K562 (cell line): ENCODE data around the gene B3GALT6. TPM values are rescaled to one million over a fixed set of nuclear protein-coding genes. Genes with fewer than 3 reads are reported as not detected.

ENCODE experiments used
- CBX8 ChIP-seq: fragments of 200-600 bp; sonication (generic); IDR thresholded peaks from 2 replicates; pipeline ENCODE4 v1.6.1; 2012; ENCODE audit warnings: borderline replicate concordance, mixed run types, low read depth, mild to moderate bottlenecking, moderate library complexity, mixed read lengths, low read length, control low read depth, inconsistent platforms; ENCODE audit not compliant: poor library complexity, severe bottlenecking; ENCODE audit errors: extremely low read depth
- DACH1 ChIP-seq: fragments of 450-650 bp; IDR thresholded peaks from 2 replicates; pipeline ENCODE4 v1.6.1; 2018; ENCODE audit not compliant: partially characterized antibody
- IRF9 ChIP-seq: fragments of 450-650 bp; IDR thresholded peaks from 2 replicates; pipeline ENCODE4 v1.6.1; 2016; ENCODE audit warnings: missing biosample characterization, missing genetic modification characterization
- KDM1A ChIP-seq, 2 experiments: fragments of 450-650 bp; IDR thresholded peaks; 2 replicates each; pipeline ENCODE4 v1.6.1; 2016; ENCODE audit warnings: mild to moderate bottlenecking in 2 of 2
- KHSRP ChIP-seq: fragments of 450-650 bp; IDR thresholded peaks from 2 replicates; pipeline ENCODE4 v1.6.1; 2017
- KLF13 ChIP-seq: fragments of 450-650 bp; IDR thresholded peaks from 2 replicates; pipeline ENCODE4 v1.6.1; 2016; ENCODE audit warnings: missing genetic modification characterization, low read depth, mild to moderate bottlenecking, missing compliant biosample characterization, moderate library complexity, borderline replicate concordance
- MTF1 ChIP-seq: fragments of 250-450 bp; sonication (Bioruptor Pico); IDR thresholded peaks from 2 replicates; pipeline ENCODE4 v1.9.0; 2021; ENCODE audit warnings: moderate library complexity, mild to moderate bottlenecking, inconsistent platforms, borderline replicate concordance
- NUFIP1 ChIP-seq: fragments of 450-650 bp; IDR thresholded peaks from 2 replicates; pipeline ENCODE4 v1.6.1; 2018; ENCODE audit not compliant: partially characterized antibody
- PBX2 ChIP-seq, 2 experiments: IDR thresholded peaks in 1 of 2; conservative IDR thresholded peaks in 1 of 2; 2 replicates each; pipeline ENCODE4 v1.6.1; 2016; ENCODE audit warnings: low read depth in 2 of 2, mild to moderate bottlenecking in 1 of 2, missing compliant biosample characterization in 1 of 2, missing genetic modification characterization in 1 of 2, moderate library complexity in 1 of 2
- PRMT5 ChIP-seq: sonication (generic); formaldehyde crosslinking; IDR thresholded peaks from 2 replicates; pipeline ENCODE4 v1.5.0; 2020; ENCODE audit warnings: missing genetic modification reagents
- SIN3B ChIP-seq: fragments of 450-650 bp; IDR thresholded peaks from 2 replicates; pipeline ENCODE4 v1.6.1; 2017; ENCODE audit warnings: low read depth, mild to moderate bottlenecking, moderate library complexity
- TARDBP ChIP-seq: fragments of 450-650 bp; IDR thresholded peaks from 2 replicates; pipeline ENCODE4 v1.6.1; 2016
- THRA ChIP-seq: fragments of 450-650 bp; IDR thresholded peaks from 2 replicates; pipeline ENCODE4 v1.6.1; 2017; ENCODE audit warnings: mild to moderate bottlenecking, moderate library complexity
- ZNF146 ChIP-seq: IDR thresholded peaks from one replicate; pipeline ENCODE4 v1.6.1; 2018; ENCODE audit warnings: missing compliant biosample characterization; ENCODE audit not compliant: unreplicated experiment
- ZNF217 ChIP-seq: sonication (generic); formaldehyde crosslinking; IDR thresholded peaks from 2 replicates; pipeline ENCODE4 v1.8.0; 2022; ENCODE audit warnings: mild to moderate bottlenecking, missing genetic modification reagents
- polyA plus RNA-seq, 8 experiments: library from polyadenylated mRNA; depleted of rRNA in 4 of 8; stranded (reverse) in 5 of 8; unstranded in 3 of 8; fragments of >200 nt; fragmentation: Nextera tagmentation in 2 of 8; fragmentation: Illumina TruSeq in 1 of 8; extraction: Ambion mirVana in 2 of 8; extraction: Trizol in 1 of 8; gene quantifications; 2 replicates each; pipeline versions ENCODE4 v1.2.1 to v1.2.3, GENCODE V29; 2011 to 2014; ENCODE audit warnings: inconsistent platforms in 1 of 8, missing spikeins in 1 of 8
- total RNA-seq, 7 experiments: library from RNA; depleted of rRNA in 6 of 7; stranded (reverse); fragments of >200 nt in 6 of 7; fragmentation: Illumina TruSeq in 2 of 7; extraction: Trizol in 2 of 7; gene quantifications; 2 replicates each; pipeline versions ENCODE4 v1.2.1 to v1.2.3, GENCODE V29; 2011 to 2021; ENCODE audit warnings: low replicate concordance in 1 of 7
- TF ChIP-seq, protein P1 (sequence below): fragments of 250-450 bp; sonication (Bioruptor Pico); IDR thresholded peaks from 2 replicates; pipeline ENCODE4 v1.4.0; 2020; ENCODE audit warnings: mild to moderate bottlenecking, moderate library complexity
- TF ChIP-seq, protein P2 (sequence below): sonication (generic); formaldehyde crosslinking; IDR thresholded peaks from 2 replicates; pipeline ENCODE4 v1.8.1; 2023; ENCODE audit warnings: mild to moderate bottlenecking, missing genetic modification reagents, moderate library complexity

B3GALT6 gene
- total and polyA plus RNA-seq, 9 of the 15 experiments (the other 6 are each of a cell fraction or from before 2014, with no cell fraction given) = 0.68 to 29.8 (median 9.9) TPM

GRCh38 chr1:1231400-1232207, 433 bp upstream of the B3GALT6 start, which contains the start of gene SDF4 (continued):
- TF ChIP-seq PBX2 (CRISPR knock-in tag; IDR thresholded peaks at IDR 0.05; ENCODE audit: low read depth) (no peak), PBX2 (tag; conservative IDR thresholded peaks at IDR 0.05; ENCODE audit: low read depth) (no peak), DACH1 (no peak), NUFIP1 (no peak), PRMT5 (CRISPR knock-in tag) (no peak), ZNF146 (CRISPR knock-in tag) (no peak), IRF9 (no peak), THRA (no peak), ZNF217 (no peak), SIN3B (peak; percentile 90), MTF1 (CRISPR knock-in tag) (no peak), KLF13 (tag) (0 out of 2 replicates have a peak, but pooled peaks have one; percentile 53), KHSRP (no peak), CBX8 (no peak), TARDBP (0 out of 2 replicates have a peak, but pooled peaks have one; percentile 32), KDM1A (IDR thresholded peaks at IDR 0.05) (no peak)
- TF ChIP-seq, protein P1, sequence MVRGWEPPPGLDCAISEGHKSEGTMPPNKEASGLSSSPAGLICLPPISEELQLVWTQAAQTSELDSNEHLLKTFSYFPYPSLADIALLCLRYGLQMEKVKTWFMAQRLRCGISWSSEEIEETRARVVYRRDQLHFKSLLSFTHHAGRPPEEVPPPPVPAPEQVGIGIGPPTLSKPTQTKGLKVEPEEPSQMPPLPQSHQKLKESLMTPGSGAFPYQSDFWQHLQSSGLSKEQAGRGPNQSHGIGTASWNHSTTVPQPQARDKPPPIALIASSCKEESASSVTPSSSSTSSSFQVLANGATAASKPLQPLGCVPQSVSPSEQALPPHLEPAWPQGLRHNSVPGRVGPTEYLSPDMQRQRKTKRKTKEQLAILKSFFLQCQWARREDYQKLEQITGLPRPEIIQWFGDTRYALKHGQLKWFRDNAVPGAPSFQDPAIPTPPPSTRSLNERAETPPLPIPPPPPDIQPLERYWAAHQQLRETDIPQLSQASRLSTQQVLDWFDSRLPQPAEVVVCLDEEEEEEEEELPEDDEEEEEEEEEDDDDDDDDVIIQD (CRISPR knock-in tag) = no peak
- TF ChIP-seq, protein P2, sequence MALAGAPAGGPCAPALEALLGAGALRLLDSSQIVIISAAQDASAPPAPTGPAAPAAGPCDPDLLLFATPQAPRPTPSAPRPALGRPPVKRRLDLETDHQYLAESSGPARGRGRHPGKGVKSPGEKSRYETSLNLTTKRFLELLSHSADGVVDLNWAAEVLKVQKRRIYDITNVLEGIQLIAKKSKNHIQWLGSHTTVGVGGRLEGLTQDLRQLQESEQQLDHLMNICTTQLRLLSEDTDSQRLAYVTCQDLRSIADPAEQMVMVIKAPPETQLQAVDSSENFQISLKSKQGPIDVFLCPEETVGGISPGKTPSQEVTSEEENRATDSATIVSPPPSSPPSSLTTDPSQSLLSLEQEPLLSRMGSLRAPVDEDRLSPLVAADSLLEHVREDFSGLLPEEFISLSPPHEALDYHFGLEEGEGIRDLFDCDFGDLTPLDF = peak; percentile 90
